GM23338 (cell line): ENCODE measurements around the gene EIF4E2. TPM values are rescaled to one million over a fixed set of nuclear protein-coding genes. Genes with fewer than 3 reads are reported as not detected.

Source experiments
- ATAC-seq: fragments of 200-7000 bp; cut with Tn5 transposase; 3 replicates; pipeline ENCODE4 v1.9.1; 2020
- DNase-seq: peaks from one replicate; pipeline ENCODE4 v3.0.0-alpha.2; 2015; ENCODE audit warnings: low spot score
- H2AFZ ChIP-seq: fragments of 200-600 bp; sonication (generic); 2 replicates; pipeline ENCODE4 v1.8.0; 2016; ENCODE audit warnings: antibody characterized with exemption, mild to moderate bottlenecking, moderate library complexity
- H3F3A ChIP-seq: fragments of 200-600 bp; sonication (generic); replicated peaks from 2 replicates; pipeline ENCODE4 v1.8.0; 2017; ENCODE audit warnings: antibody characterized with exemption, mixed run types, low read depth
- H3K27ac ChIP-seq: fragments of 200-600 bp; sonication (generic); 2 replicates; pipeline ENCODE4 v1.6.1; 2016; ENCODE audit warnings: low read depth
- H3K27me3 ChIP-seq: fragments of 200-600 bp; sonication (generic); 2 replicates; pipeline ENCODE4 v1.8.0; 2016; ENCODE audit warnings: mild to moderate bottlenecking, mixed run types, moderate library complexity; ENCODE audit not compliant: insufficient read depth
- H3K36me3 ChIP-seq: fragments of 200-600 bp; sonication (generic); 2 replicates; pipeline ENCODE4 v1.8.0; 2016; ENCODE audit warnings: mild to moderate bottlenecking; ENCODE audit not compliant: insufficient read depth
- H3K4me1 ChIP-seq: fragments of 200-600 bp; sonication (generic); 2 replicates; pipeline ENCODE4 v1.8.0; 2016; ENCODE audit warnings: mild to moderate bottlenecking, moderate library complexity; ENCODE audit not compliant: insufficient read depth
- H3K4me2 ChIP-seq: fragments of 200-600 bp; sonication (generic); 2 replicates; pipeline ENCODE4 v1.7.1; 2017; ENCODE audit warnings: mixed run types
- H3K4me3 ChIP-seq: fragments of 200-600 bp; sonication (generic); 2 replicates; pipeline ENCODE4 v1.6.1; 2016; ENCODE audit warnings: mixed run types
- H3K79me2 ChIP-seq: fragments of 200-600 bp; sonication (generic); replicated peaks from 2 replicates; pipeline ENCODE4 v1.8.0; 2017; ENCODE audit warnings: mild to moderate bottlenecking; ENCODE audit not compliant: insufficient read depth
- H3K9me2 ChIP-seq: fragments of 200-600 bp; sonication (generic); 2 replicates; pipeline ENCODE4 v1.8.0; 2017; ENCODE audit not compliant: insufficient read depth
- H4K20me1 ChIP-seq: fragments of 200-600 bp; sonication (generic); replicated peaks from 2 replicates; pipeline ENCODE4 v1.8.0; 2017; ENCODE audit warnings: mild to moderate bottlenecking; ENCODE audit not compliant: insufficient read depth
- H3K27ac Mint-ChIP-seq: 2 replicates; pipeline ENCODE4 v1.8.0; 2020; ENCODE audit warnings: inconsistent platforms, mild to moderate bottlenecking, moderate library complexity, mixed read lengths
- H3K27me3 Mint-ChIP-seq: 3 replicates; pipeline ENCODE4 v1.8.0; 2022; ENCODE audit warnings: low read depth, mild to moderate bottlenecking, moderate library complexity, mixed read lengths, inconsistent platforms; ENCODE audit not compliant: insufficient read depth, poor library complexity
- H3K36me3 Mint-ChIP-seq: 3 replicates; pipeline ENCODE4 v1.8.0; 2021; ENCODE audit warnings: low read depth, mild to moderate bottlenecking, inconsistent platforms, moderate library complexity, mixed read lengths
- H3K4me1 Mint-ChIP-seq: 3 replicates; pipeline ENCODE4 v1.8.0; 2020; ENCODE audit warnings: mild to moderate bottlenecking, inconsistent platforms, mixed read lengths
- H3K4me3 Mint-ChIP-seq: 3 replicates; pipeline ENCODE4 v1.8.0; 2021; ENCODE audit warnings: moderate library complexity, mild to moderate bottlenecking, inconsistent platforms, mixed read lengths
- H3K9me3 Mint-ChIP-seq: 3 replicates; pipeline ENCODE4 v1.8.0; 2020; ENCODE audit warnings: moderate library complexity, mild to moderate bottlenecking, inconsistent platforms, mixed read lengths
- CREB1 ChIP-seq: fragments of 250-450 bp; sonication (Bioruptor Pico); IDR thresholded peaks from 2 replicates; pipeline ENCODE4 v1.5.0; 2020; ENCODE audit warnings: low read depth, mild to moderate bottlenecking, moderate library complexity
- CTCF ChIP-seq, 2 experiments: fragments of 200-600 bp in 1 of 2; sonication (generic) in 1 of 2; conservative IDR thresholded peaks; 2 replicates each; pipeline versions ENCODE4 v1.5.1 to v1.6.1; 2016 to 2017; ENCODE audit warnings: antibody characterized with exemption in 2 of 2, low read depth in 2 of 2, mild to moderate bottlenecking in 2 of 2, moderate library complexity in 1 of 2
- ETS1 ChIP-seq: IDR thresholded peaks from 2 replicates; pipeline ENCODE4 v1.6.1; 2016; ENCODE audit warnings: antibody characterized with exemption
- EZH2 ChIP-seq: fragments of 200-600 bp; sonication (generic); IDR thresholded peaks from one replicate; pipeline ENCODE4 v1.8.0; 2017; ENCODE audit warnings: antibody characterized with exemption, mild to moderate bottlenecking, low read depth; ENCODE audit not compliant: unreplicated experiment
- EZH2phosphoT487 ChIP-seq: fragments of 200-600 bp; sonication (generic); IDR thresholded peaks from one replicate; pipeline ENCODE4 v1.8.1; 2018; ENCODE audit warnings: antibody characterized with exemption; ENCODE audit not compliant: unreplicated experiment
- JUNB ChIP-seq: IDR thresholded peaks from one replicate; pipeline ENCODE4 v1.6.1; 2016; ENCODE audit warnings: antibody characterized with exemption; ENCODE audit not compliant: unreplicated experiment
- NANOG ChIP-seq: IDR thresholded peaks from 2 replicates; pipeline ENCODE4 v1.6.1; 2016; ENCODE audit warnings: antibody characterized with exemption, borderline replicate concordance
- POLR2AphosphoS5 ChIP-seq: IDR thresholded peaks from 2 replicates; pipeline ENCODE4 v1.6.1; 2016; ENCODE audit warnings: antibody characterized with exemption, low read depth
- REST ChIP-seq: IDR thresholded peaks from one replicate; pipeline ENCODE4 v1.6.1; 2018; ENCODE audit warnings: antibody characterized with exemption; ENCODE audit not compliant: unreplicated experiment
- STAT1 ChIP-seq: IDR thresholded peaks from one replicate; pipeline ENCODE4 v1.6.1; 2016; ENCODE audit warnings: antibody characterized with exemption; ENCODE audit not compliant: unreplicated experiment
- ZNF114 ChIP-seq: fragments of 250-450 bp; sonication (Bioruptor Pico); IDR thresholded peaks from 2 replicates; pipeline ENCODE4 v1.5.0; 2020; ENCODE audit warnings: mild to moderate bottlenecking, moderate library complexity
- ZNF331 ChIP-seq: fragments of 250-450 bp; sonication (Bioruptor Pico); IDR thresholded peaks from 2 replicates; pipeline ENCODE4 v1.5.0; 2020; ENCODE audit warnings: low read depth, mild to moderate bottlenecking, moderate library complexity
- polyA plus RNA-seq: library from polyadenylated mRNA; unstranded; fragments of >200 nt; fragmentation: Nextera tagmentation; extraction: Ambion mirVana; gene quantifications from 2 replicates; pipeline ENCODE4 v1.2.1, GENCODE V29; 2016
- total RNA-seq: library from RNA; depleted of rRNA; stranded (reverse); fragments of >200 nt; shearing (Covaris generic); gene quantifications from 2 replicates; pipeline ENCODE4 v1.2.3, GENCODE V29; 2014

Gene EIF4E2
- total and polyA plus RNA-seq, 2 experiments from 2014 or later, result 68.1 to 152 TPM

GRCh38 chr2:232534940-232535651, 15.4 kb upstream of the EIF4E2 start (continued):
- TF ChIP-seq NANOG (no peak), CREB1 (no peak), STAT1 (no peak), ZNF331 (CRISPR knock-in tag) (no peak), ZNF114 (CRISPR knock-in tag) (no peak), CTCF (conservative IDR thresholded peaks at IDR 0.05; ENCODE audit: low read depth in 2 of 2) (no peak), EZH2 (no peak)

- Mint-ChIP-seq H3K27me3 (peaks cover 13% of the 10 kb centered on the region), H3K27ac (no peak overlapping the region), H3K4me3 (no peak overlapping the region; the same call in 2 of the 3 replicates), H3K9me3 (peaks cover 8% of the 10 kb centered on the region; the same call in 2 of the 3 replicates), H3K4me1 (peaks cover 28% of the 10 kb centered on the region), H3K36me3 (peaks cover 4% of the 10 kb centered on the region; the same call in 1 of the 3 replicates)
- Histone ChIP-seq H4K20me1 (no peaks in the 10 kb centered on the region), H2AFZ (no peak overlapping the region), H3K27ac (no peak overlapping the region), H3K9me2 (no peaks in the 10 kb centered on the region), H3K4me1 (peaks cover 4% of the 10 kb centered on the region; the same call in 1 of the 2 replicates), H3F3A (no peaks in the 10 kb centered on the region), H3K79me2 (no peaks in the 10 kb centered on the region), H3K4me2 (no peak overlapping the region), H3K36me3 (no peaks in the 10 kb centered on the region), H3K27me3 (no peaks in the 10 kb centered on the region), H3K4me3 (no peak overlapping the region)
- DNase-seq, result no peak
- ATAC-seq, result no peak
- TF ChIP-seq POLR2AphosphoS5, result no peak
- no peak for TF ChIP-seq EZH2phosphoT487
- no peak for TF ChIP-seq EZH2
- TF ChIP-seq ZNF114 (CRISPR knock-in tag), result no peak
- no peak for TF ChIP-seq NANOG
- TF ChIP-seq ZNF331 (CRISPR knock-in tag), result no peak
- TF ChIP-seq ETS1, result no peak
- no peak for TF ChIP-seq CREB1
- no peak for TF ChIP-seq STAT1
- no peak for TF ChIP-seq CTCF (conservative IDR thresholded peaks at IDR 0.05; ENCODE audit: low read depth in 2 of 2)
- TF ChIP-seq JUNB, result no peak
- TF ChIP-seq REST, result no peak
Observed at GRCh38 chr2:232535761-232536530, 14.5 kb upstream of the EIF4E2 start.
